Heart right ventricle (tissue), 16 donors: ENCODE results near the gene TPD52L2. TPM values are rescaled to one million over a fixed set of nuclear protein-coding genes. Genes with fewer than 3 reads are reported as not detected.

Source experiments
- ATAC-seq, 8 donors: fragments of 200-7000 bp; cut with Tn5 transposase; one replicate each; pipeline ENCODE4 v1.9.1; 2020; ENCODE audit warnings: mild to moderate bottlenecking in 8 of 8, moderate library complexity in 8 of 8, moderate number of reproducible peaks in 1 of 8
- DNase-seq, 2 donors: peaks; one replicate each; pipeline ENCODE4 v3.0.0-alpha.2; 2020
- H3K27ac ChIP-seq, 10 donors: fragments of 200-600 bp; sonication (generic) in 2 of 10; one replicate each; pipeline versions ENCODE4 v1.5.0 to v1.8.0; 2020 to 2022; ENCODE audit warnings: mild to moderate bottlenecking in 3 of 10
- H3K27me3 ChIP-seq, 7 donors: fragments of 200-600 bp; one replicate each; pipeline ENCODE4 v1.8.0; 2021 to 2022; ENCODE audit warnings: mild to moderate bottlenecking in 2 of 7
- H3K36me3 ChIP-seq, 9 donors: fragments of 200-600 bp; sonication (generic) in 1 of 9; one replicate each; pipeline versions ENCODE4 v1.5.0 to v1.8.0; 2020 to 2022; ENCODE audit warnings: mild to moderate bottlenecking in 2 of 9
- H3K4me1 ChIP-seq, 9 donors: fragments of 200-600 bp; sonication (generic) in 1 of 9; one replicate each; pipeline versions ENCODE4 v1.5.0 to v1.8.0; 2020 to 2022; ENCODE audit warnings: mild to moderate bottlenecking in 4 of 9
- H3K4me3 ChIP-seq, 10 donors: fragments of 200-600 bp; sonication (generic) in 2 of 10; one replicate each; pipeline versions ENCODE4 v1.5.0 to v1.8.0; 2020 to 2022; ENCODE audit warnings: mild to moderate bottlenecking in 7 of 10, moderate library complexity in 2 of 10
- H3K9me3 ChIP-seq, 11 donors: fragments of 200-600 bp in 10 of 11; sonication (generic) in 2 of 11; one replicate each; pipeline versions ENCODE4 v1.5.0 to v1.8.0; 2013 to 2022; ENCODE audit warnings: mild to moderate bottlenecking in 2 of 11, control low read depth in 1 of 11, moderate library complexity in 1 of 11
- WGBS, 2 donors: extraction: QIAGEN DNeasy Blood & Tissue Kit; methylation state at CpG; one replicate each; pipeline ENCODE4 v1.1.7; 2013; ENCODE audit warnings: inconsistent platforms in 1 of 2; 5-methylcytosine and 5-hydroxymethylcytosine counted together
- intact Hi-C, 10 donors: fragments of 100-400 bp; cut with DNase I; formaldehyde crosslinking; loops; one replicate each; pipeline versions ENCODE4 v1.11.1 to v1.14.2; 2022
- polyA plus RNA-seq, 2 donors: library from polyadenylated mRNA; stranded (reverse); fragments of 200-250 nt; gene quantifications; one replicate each; pipeline ENCODE4 v1.2.3, GENCODE V29; 2013
- total RNA-seq, 10 donors: library from RNA; stranded (reverse); fragmentation: NEBNext Ultra II Directional in 3 of 10; extraction: Animal tissue kit (Norgen Biotek cat#: 25700) in 3 of 10; gene quantifications; one replicate each; pipeline versions ENCODE4 v1.2.1 to v1.2.4, GENCODE V29; 2021 to 2023
- TF ChIP-seq, protein P1 (sequence below), 9 donors: fragments of 200-600 bp; sonication (generic) in 2 of 9; IDR thresholded peaks; one replicate each; pipeline versions ENCODE4 v1.5.0 to v1.8.0; 2021 to 2022; ENCODE audit warnings: antibody characterized with exemption in 9 of 9, mild to moderate bottlenecking in 5 of 9, moderate library complexity in 1 of 9
- donor health status: Arrhythmogenic right ventricular cardiomyopathy.
- donor health status: ischemic (EF 13 %, LVEDD 7.1; RV severe dilation, severe dysfunction).
- donor health status: healthy with polysubstance abuse.
- donor health status: DM: no; HTN: yes; CAD: no.
- donor health status: DM: no; HTN: no; CAD: no.
- donor health status: ischemic (EF 25% LVEDD 6.9; RV normal size, moderate dysfunction).
- donor health status: ischemic (EF 25% LVEDD 5.7; RV mildly dilated, moderate dysfunction).
- donor health status: healthy.
- donor health status: DM: yes; HTN: yes; CAD: no.
- donor health status: Ischemic cardiomyopathy.
- donor health status: ischemic (EF 35%, LVEDD 5.7; RV mildly dilated, moderate dysfunction).
- donor health status: nonischemic (EF 11% LVEDD 7.7; RV severe dilation, severe dysfunction).
- donor health status: DM: yes; HTN: yes; CAD: no.
- donor health status: PGD.
- donor health status: ischemic (EF 29% LVEDD 5.4; RV normal size, mild dysfunction).
- donor health status: nonischemic (EF 23%, LVEDD 6.1; RV moderate dilation, normal function).

TPD52L2 gene
- total and polyA plus RNA-seq, 12 donors = 50.6 to 119 (median 72.8) TPM

DNA sequence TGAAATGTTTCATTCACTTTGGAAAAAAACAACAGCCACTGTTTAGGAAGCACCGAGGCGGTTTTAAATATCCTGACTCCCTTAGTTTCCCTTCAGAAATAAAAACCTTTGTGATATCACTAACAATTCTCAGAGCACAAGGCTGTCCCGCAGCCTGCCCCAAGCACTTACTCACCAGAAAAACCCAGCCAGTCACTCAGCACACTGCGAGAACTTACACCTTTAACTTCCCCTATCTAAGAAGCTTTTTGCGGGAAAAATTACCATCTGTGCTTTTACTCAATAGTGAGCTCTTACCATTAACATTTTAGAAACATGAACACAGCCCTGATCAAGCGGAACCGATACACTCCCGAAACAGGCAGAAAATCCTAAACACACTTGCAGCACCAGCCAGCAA lies 43.3 kb upstream of the TPD52L2 start:
- ATAC-seq = no peak

GRCh38 chr20:63822276-63822696 lies 42.8 kb upstream of the TPD52L2 start:
- H3K4me1 ChIP-seq = peaks cover 5 to 83% (median 37%) of the 10 kb centered on the region in 9 donors
- DNase-seq (no peak), ATAC-seq (peak in 7 of 8 donors; percentile 26 to 67 (median 55))

More for the DNA sequence above, 43.3 kb upstream of the TPD52L2 start:
- 76 to 79% methylated on average over 8 of the region's 8 CpGs for WGBS, 2 donors
- intact Hi-C loops = loop anchor here in 3 of 10 donors (5.0 kb wide), 2 partner anchors 35 kb away; no protein-coding TSS in a partner anchor
- TF ChIP-seq, protein P1, sequence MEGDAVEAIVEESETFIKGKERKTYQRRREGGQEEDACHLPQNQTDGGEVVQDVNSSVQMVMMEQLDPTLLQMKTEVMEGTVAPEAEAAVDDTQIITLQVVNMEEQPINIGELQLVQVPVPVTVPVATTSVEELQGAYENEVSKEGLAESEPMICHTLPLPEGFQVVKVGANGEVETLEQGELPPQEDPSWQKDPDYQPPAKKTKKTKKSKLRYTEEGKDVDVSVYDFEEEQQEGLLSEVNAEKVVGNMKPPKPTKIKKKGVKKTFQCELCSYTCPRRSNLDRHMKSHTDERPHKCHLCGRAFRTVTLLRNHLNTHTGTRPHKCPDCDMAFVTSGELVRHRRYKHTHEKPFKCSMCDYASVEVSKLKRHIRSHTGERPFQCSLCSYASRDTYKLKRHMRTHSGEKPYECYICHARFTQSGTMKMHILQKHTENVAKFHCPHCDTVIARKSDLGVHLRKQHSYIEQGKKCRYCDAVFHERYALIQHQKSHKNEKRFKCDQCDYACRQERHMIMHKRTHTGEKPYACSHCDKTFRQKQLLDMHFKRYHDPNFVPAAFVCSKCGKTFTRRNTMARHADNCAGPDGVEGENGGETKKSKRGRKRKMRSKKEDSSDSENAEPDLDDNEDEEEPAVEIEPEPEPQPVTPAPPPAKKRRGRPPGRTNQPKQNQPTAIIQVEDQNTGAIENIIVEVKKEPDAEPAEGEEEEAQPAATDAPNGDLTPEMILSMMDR (IDR thresholded peaks at IDR 0.05) = no peak
- Histone ChIP-seq H3K4me3 (no peak overlapping the region), H3K27ac (peak overlapping the region in 4 of 10 donors; percentile 23 to 53 (median 35)), H3K9me3 (no peaks in the 10 kb centered on the region), H3K27me3 (peaks cover 0 to 4% (median 0%) of the 10 kb centered on the region in 7 donors), H3K36me3 (peaks cover 0 to 11% (median 0%) of the 10 kb centered on the region in 9 donors), H3K4me1 (peaks cover 5 to 79% (median 37%) of the 10 kb centered on the region in 9 donors)
- no peak for DNase-seq

GRCh38 chr20:63823691-63824311 lies 41.3 kb upstream of the TPD52L2 start:
- peaks cover 5 to 92% (median 46%) of the 10 kb centered on the region in 9 donors for H3K4me1 ChIP-seq
- WGBS, 2 donors = 46 to 59% methylated on average over 12 of the region's 12 CpGs
- H3K36me3 ChIP-seq = peaks cover 0 to 11% (median 0%) of the 10 kb centered on the region in 9 donors
- peaks cover 0 to 19% (median 0%) of the 10 kb centered on the region in 7 donors for H3K27me3 ChIP-seq
- peak overlapping the region in 2 of 10 donors; percentile 20 to 23 for H3K27ac ChIP-seq
- no peaks in the 10 kb centered on the region for H3K9me3 ChIP-seq
- DNase-seq = no peak
- peak in 2 of 8 donors; percentile 2 to 24 for ATAC-seq
- H3K4me3 ChIP-seq = no peak overlapping the region
- TF ChIP-seq, protein P1 (IDR thresholded peaks at IDR 0.05) = no peak
- intact Hi-C loops = loop anchor here in 3 of 10 donors (5.0 kb wide), 2 partner anchors 34 to 36 kb away; no protein-coding TSS in a partner anchor

More at GRCh38 chr20:63822276-63822696, 42.8 kb upstream of the TPD52L2 start:
- H3K9me3 ChIP-seq = no peaks in the 10 kb centered on the region
- H3K27me3 ChIP-seq = peaks cover 0 to 7% (median 0%) of the 10 kb centered on the region in 7 donors
- no peak overlapping the region for H3K4me3 ChIP-seq
- TF ChIP-seq, protein P1 (IDR thresholded peaks at IDR 0.05) = no peak
- WGBS, 2 donors = 50 to 71% methylated on average over 15 of the region's 15 CpGs
- H3K36me3 ChIP-seq = peaks cover 0 to 11% (median 0%) of the 10 kb centered on the region in 9 donors
- H3K27ac ChIP-seq = peak overlapping the region in 5 of 10 donors; percentile 23 to 53 (median 32)
- intact Hi-C loops = loop anchor here in 3 of 10 donors (5.0 kb wide), 2 partner anchors 35 kb away; no protein-coding TSS in a partner anchor

- DNase-seq = no peak
- peaks cover 0 to 11% (median 0%) of the 10 kb centered on the region in 9 donors for H3K36me3 ChIP-seq
- intact Hi-C loops = loop anchor here in 4 of 10 donors (5.0 kb wide), 3 partner anchors 33 to 38 kb away; partner anchors contain the start of gene ABHD16B (in 3 of the 4)
Observed at GRCh38 chr20:63825331-63826118, 39.5 kb upstream of the TPD52L2 start.

More at GRCh38 chr20:63825331-63826118, 39.5 kb upstream of the TPD52L2 start:
- peaks cover 0 to 37% (median 0%) of the 10 kb centered on the region in 7 donors for H3K27me3 ChIP-seq
- no peak overlapping the region for H3K4me3 ChIP-seq
- H3K4me1 ChIP-seq = peaks cover 5 to 86% (median 49%) of the 10 kb centered on the region in 9 donors
- ATAC-seq = no peak
- WGBS, 2 donors = 69 to 80% methylated on average over 25 of the region's 25 CpGs
- TF ChIP-seq, protein P1 (IDR thresholded peaks at IDR 0.05) = no peak
- peak overlapping the region in 1 of 10 donors; percentile 51 for H3K27ac ChIP-seq
- H3K9me3 ChIP-seq = no peaks in the 10 kb centered on the region
